Type B pancreatic cell (in vitro differentiated cells): Measurements from ENCODE around the gene MAPK10. TPM values are rescaled to one million over a fixed set of nuclear protein-coding genes. Genes with fewer than 3 reads are reported as not detected.

Experiments used
- DNase-seq: peaks from one replicate; pipeline ENCODE4 v3.0.0; 2021; ENCODE audit warnings: mixed read lengths; ENCODE audit not compliant: unreplicated experiment; ENCODE audit errors: extremely low spot score
- H3K27ac Mint-ChIP-seq: 2 replicates; pipeline ENCODE4 v1.8.0; 2021; ENCODE audit warnings: mild to moderate bottlenecking, mixed read lengths
- H3K27me3 Mint-ChIP-seq: 2 replicates; pipeline ENCODE4 v1.8.0; 2021; ENCODE audit warnings: mixed read lengths
- H3K36me3 Mint-ChIP-seq: 2 replicates; pipeline ENCODE4 v1.8.0; 2021; ENCODE audit warnings: mixed read lengths
- H3K4me1 Mint-ChIP-seq: one replicate; pipeline ENCODE4 v1.8.0; 2021; ENCODE audit warnings: mixed read lengths; ENCODE audit not compliant: unreplicated experiment
- H3K4me3 Mint-ChIP-seq: 2 replicates; pipeline ENCODE4 v1.8.0; 2021; ENCODE audit warnings: mild to moderate bottlenecking, mixed read lengths
- H3K9me3 Mint-ChIP-seq: 2 replicates; pipeline ENCODE4 v1.8.0; 2021; ENCODE audit warnings: mixed read lengths
- CTCF ChIP-seq: fragments of 200-600 bp; sonication (generic); conservative IDR thresholded peaks from 2 replicates; pipeline ENCODE4 v1.5.0; 2021; ENCODE audit warnings: antibody characterized with exemption, mild to moderate bottlenecking
- total RNA-seq: library from RNA; stranded (reverse); gene quantifications from 2 replicates; pipeline ENCODE4 v1.2.1, GENCODE V29; 2021; ENCODE audit warnings: low replicate concordance

The MAPK10 gene
- total RNA-seq, 1 donor from 2014 or later: 19.1 TPM

GRCh38 chr4:86101841-86102240, 258.0 kb downstream of the MAPK10 start:
- Mint-ChIP-seq H3K27me3 (no peaks in the 10 kb centered on the region), H3K27ac (no peak overlapping the region), H3K9me3 (no peaks in the 10 kb centered on the region), H3K4me3 (no peak overlapping the region), H3K36me3 (no peaks in the 10 kb centered on the region), H3K4me1 (no peaks in the 10 kb centered on the region)
- TF ChIP-seq CTCF: no peak
- no peak for DNase-seq

- no peak for TF ChIP-seq CTCF
- H3K4me1 Mint-ChIP-seq: no peaks in the 10 kb centered on the region
- H3K4me3 Mint-ChIP-seq: no peak overlapping the region
- DNase-seq: no peak
- H3K27me3 Mint-ChIP-seq: no peaks in the 10 kb centered on the region
- no peaks in the 10 kb centered on the region for H3K9me3 Mint-ChIP-seq
- H3K27ac Mint-ChIP-seq: no peak overlapping the region
- H3K36me3 Mint-ChIP-seq: no peaks in the 10 kb centered on the region
Observed at GRCh38 chr4:86101410-86101809, 258.4 kb downstream of the MAPK10 start.

- Mint-ChIP-seq H3K27ac (no peak overlapping the region), H3K27me3 (no peaks in the 10 kb centered on the region), H3K9me3 (no peaks in the 10 kb centered on the region), H3K36me3 (no peaks in the 10 kb centered on the region), H3K4me1 (no peaks in the 10 kb centered on the region), H3K4me3 (no peak overlapping the region)
- no peak for DNase-seq
- no peak for TF ChIP-seq CTCF
Observed at GRCh38 chr4:86100539-86101215, 259.2 kb downstream of the MAPK10 start.

- no peaks in the 10 kb centered on the region for H3K36me3 Mint-ChIP-seq
- no peak overlapping the region for H3K27ac Mint-ChIP-seq
- no peak for TF ChIP-seq CTCF
- DNase-seq: no peak
- H3K27me3 Mint-ChIP-seq: no peaks in the 10 kb centered on the region
- H3K4me1 Mint-ChIP-seq: no peaks in the 10 kb centered on the region
- H3K4me3 Mint-ChIP-seq: no peak overlapping the region
- no peaks in the 10 kb centered on the region for H3K9me3 Mint-ChIP-seq
Observed at GRCh38 chr4:86099348-86099747, 260.5 kb downstream of the MAPK10 start.

- no peak for TF ChIP-seq CTCF
- Mint-ChIP-seq H3K27ac (no peak overlapping the region), H3K27me3 (no peaks in the 10 kb centered on the region), H3K4me3 (no peak overlapping the region), H3K9me3 (no peaks in the 10 kb centered on the region), H3K4me1 (no peaks in the 10 kb centered on the region), H3K36me3 (no peaks in the 10 kb centered on the region)
- DNase-seq: no peak
Observed at GRCh38 chr4:86098691-86099090, 261.2 kb downstream of the MAPK10 start.

GRCh38 chr4:86096373-86096772, 263.5 kb downstream of the MAPK10 start:
- H3K27me3 Mint-ChIP-seq: no peaks in the 10 kb centered on the region
- H3K36me3 Mint-ChIP-seq: no peaks in the 10 kb centered on the region
- no peak overlapping the region for H3K4me3 Mint-ChIP-seq
- no peak for TF ChIP-seq CTCF
- no peaks in the 10 kb centered on the region for H3K4me1 Mint-ChIP-seq
- no peak for DNase-seq
- no peaks in the 10 kb centered on the region for H3K9me3 Mint-ChIP-seq
- no peak overlapping the region for H3K27ac Mint-ChIP-seq
